Thyroid gland (tissue), 4 donors: ENCODE results near the gene FHIT.

Experiments used
- CTCF ChIP-seq, 6 experiments: fragments of 200-600 bp in 3 of 6; fragments of 450-650 bp in 3 of 6; sonication (generic) in 3 of 6; IDR thresholded peaks; one replicate each; pipeline ENCODE4 v1.5.1; 2016 to 2019; ENCODE audit warnings: antibody characterized with exemption in 6 of 6, mild to moderate bottlenecking in 2 of 6, inconsistent platforms in 1 of 6, moderate library complexity in 1 of 6
- POLR2A ChIP-seq, 2 donors: fragments of 450-650 bp; IDR thresholded peaks; one replicate each; pipeline ENCODE4 v1.6.1; 2017; ENCODE audit warnings: antibody characterized with exemption in 2 of 2, mild to moderate bottlenecking in 2 of 2, moderate library complexity in 1 of 2

- TF ChIP-seq CTCF (IDR thresholded peaks at IDR 0.05) (no peak), POLR2A (IDR thresholded peaks at IDR 0.05) (no peak)
Measured at GRCh38 chr3:60890226-60890625, 361.0 kb downstream of the FHIT start.
